Measurements from ENCODE around the gene SSU72. TPM values are rescaled to one million over a fixed set of nuclear protein-coding genes. Genes with fewer than 3 reads are reported as not detected.
"Not testable (repeated sequence)": the region's sequence is repeated elsewhere in the genome, so short reads cannot be mapped to it uniquely, and the experiment has no call there.

The SSU72 gene
- total RNA-seq, 1 experiment from 2014 or later = 130 TPM

DNA sequence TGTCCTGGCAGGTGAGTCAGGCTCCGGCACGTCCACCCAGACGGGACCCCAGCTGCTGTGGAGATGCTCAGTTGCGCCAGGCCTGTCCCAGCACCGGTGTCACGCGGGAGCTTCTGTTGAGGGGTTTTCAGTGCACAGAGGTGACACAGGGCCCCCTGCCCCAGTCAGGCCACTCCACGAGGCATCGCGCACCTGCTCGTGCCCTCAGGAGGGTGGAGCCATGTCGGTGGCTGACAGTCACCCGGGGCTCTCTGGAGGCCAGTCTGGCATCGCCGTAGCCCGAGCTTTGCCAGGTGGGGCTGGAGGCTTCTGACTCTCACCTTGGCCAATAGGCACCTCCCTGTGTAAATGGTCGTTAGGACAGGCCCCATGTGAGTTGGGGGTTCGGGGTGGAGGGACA, 45.3 kb downstream of the SSU72 start:
- DNase-seq (ENCODE audit: low spot score) = no peak

DNA sequence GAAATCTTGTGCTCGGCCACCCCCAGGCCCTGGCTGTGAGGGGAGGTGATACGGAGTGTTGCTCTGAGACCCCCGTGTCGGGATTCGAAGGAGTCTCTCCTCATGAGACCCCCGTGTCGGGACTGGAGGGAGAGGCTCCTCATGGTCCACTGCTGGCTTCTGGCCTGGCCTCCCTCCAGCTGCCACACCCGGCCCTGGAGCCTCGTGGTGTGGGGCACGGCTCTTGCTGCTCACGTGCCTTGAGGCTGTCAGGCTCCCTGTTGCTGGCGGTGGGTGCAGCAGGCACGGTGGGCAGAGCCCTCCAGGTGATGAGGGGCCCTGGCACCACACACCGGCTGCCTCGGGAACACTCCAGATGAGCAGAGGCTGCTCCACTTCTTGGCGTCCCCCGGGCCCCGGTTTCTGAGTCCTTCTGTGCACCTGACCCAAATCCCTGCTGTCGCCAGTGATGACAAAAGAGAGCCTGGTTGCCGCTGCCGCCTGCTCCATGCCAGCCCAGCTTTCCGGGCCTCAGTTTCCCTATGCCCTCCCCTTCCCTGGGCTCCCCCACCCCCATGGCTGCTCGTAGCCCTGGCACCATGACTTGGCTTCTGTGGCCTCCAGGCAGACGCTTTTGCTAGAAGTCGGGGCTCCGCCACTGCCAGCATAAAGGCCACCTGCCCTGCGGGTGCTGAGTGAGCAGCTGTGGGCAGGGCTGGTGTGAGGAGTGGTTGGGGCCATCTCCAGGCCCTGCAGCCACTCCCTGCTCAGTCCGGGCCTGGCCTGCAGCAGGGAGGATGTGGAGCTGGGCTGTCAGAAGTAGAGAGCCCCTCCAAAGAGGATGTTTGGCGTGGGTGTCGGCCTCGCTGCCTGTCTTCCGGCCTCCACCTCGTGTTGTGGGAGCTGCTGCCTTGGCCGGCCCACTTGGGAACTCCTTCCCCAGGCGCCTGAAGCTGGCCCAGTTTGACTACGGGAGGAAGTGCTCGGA, 46.1 kb downstream of the SSU72 start:
- DNase-seq (ENCODE audit: low spot score) = no peak

DNA sequence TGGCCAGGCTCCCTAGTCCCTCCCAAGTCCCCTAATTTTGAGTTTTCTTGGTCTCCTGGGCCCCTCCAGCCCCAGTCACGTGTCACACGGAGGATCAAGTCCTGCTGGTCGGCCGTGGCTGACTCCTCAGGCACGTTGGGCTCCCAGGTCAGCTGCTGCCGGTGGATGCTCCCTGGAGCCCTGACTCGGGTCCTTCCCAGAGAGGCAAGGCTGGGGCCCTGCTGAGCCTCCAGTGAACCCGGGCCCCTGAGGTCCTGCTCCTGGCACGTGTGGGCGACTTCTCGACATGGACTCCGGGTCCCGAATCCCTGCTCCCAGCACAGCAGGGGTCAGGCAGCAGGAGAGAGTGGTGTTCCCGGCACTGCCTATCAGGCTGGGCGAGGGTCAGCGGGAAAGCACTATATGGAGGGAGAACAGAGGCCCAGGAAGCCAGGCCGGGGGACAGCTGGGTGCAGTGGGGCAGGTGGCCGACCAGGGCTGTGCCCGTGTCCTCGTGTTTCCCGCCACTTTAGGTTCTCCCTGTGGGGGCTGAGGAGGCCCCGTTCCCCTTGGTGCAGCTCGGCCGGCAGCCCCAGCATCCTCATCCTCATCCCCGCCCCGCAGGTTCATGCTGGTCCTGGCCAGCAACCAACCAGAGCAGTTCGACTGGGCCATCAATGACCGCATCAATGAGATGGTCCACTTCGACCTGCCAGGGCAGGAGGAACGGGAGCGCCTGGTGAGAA, 47.4 kb downstream of the SSU72 start:
- no peak for DNase-seq (ENCODE audit: low spot score)

DNA sequence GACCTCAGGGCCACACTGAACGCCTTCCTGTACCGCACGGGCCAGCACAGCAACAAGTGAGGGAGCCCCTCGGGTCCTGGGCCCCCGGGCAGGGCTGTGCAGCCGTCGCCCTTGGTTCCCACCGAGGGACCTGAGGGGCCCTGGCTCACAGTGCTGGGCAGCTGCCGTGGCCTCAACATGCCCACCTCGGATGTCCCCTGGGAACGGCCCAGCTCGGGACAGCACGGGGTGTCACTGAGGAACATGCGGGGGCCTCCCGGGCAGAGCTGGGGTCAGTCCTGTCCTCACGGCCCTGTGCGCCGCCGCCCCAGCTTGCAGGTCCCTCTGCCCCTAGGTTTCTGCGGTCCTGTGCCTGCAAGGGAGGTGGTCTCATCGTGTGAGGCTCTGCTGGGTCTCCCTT, 48.2 kb downstream of the SSU72 start:
- DNase-seq (ENCODE audit: low spot score) = not testable (repeated sequence)

DNA sequence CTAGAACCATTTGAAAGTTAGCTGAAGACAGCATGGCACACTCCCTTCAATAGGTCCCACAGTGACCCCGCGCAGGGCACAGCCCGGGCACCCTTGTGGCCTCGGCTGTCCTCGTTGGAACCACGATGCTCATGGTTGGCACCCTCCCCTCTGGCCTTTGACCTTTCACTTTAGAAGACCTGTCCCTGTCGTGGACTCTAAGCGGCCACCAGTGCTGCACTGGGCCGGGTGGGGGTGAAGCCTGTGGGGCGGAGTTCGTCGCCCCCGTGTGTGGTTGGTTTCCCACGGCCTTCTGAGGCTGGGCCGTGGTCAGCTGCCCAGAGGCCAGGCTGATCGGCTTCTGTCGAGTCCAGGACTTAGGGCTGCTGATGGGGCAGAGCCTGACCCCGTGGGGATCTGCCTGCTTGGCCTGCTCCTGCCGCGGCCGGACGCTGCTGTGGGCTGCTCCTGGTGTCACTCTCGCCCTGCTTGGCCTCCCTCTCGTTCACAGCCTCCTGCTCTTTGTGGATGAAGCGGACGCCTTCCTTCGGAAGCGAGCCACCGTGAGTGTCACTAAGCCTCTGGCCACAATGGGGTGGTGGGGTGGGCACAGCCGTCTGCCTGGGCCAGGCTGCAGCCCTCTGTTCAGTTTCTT, 49.8 kb downstream of the SSU72 start:
- DNase-seq (ENCODE audit: low spot score) = not testable (repeated sequence)

DNA sequence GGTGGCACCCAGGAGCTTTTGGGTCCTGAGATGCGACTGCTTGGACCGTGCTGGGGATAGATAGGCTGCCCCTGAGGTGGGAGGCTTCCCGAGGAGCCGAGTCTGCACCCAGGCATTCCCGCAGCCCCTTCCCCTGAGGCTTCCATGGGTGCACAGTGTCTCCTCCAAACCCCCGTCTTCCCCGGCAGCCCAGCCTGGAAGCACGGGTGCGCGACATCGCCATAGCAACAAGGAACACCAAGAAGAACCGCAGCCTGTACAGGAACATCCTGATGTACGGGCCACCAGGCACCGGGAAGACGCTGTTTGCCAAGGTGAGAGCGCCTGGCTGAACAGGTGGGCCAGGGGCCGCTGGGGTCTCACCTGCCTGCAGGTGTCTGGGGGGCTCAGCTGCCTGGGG, 51.0 kb downstream of the SSU72 start:
- DNase-seq (ENCODE audit: low spot score) = not testable (repeated sequence)

DNA sequence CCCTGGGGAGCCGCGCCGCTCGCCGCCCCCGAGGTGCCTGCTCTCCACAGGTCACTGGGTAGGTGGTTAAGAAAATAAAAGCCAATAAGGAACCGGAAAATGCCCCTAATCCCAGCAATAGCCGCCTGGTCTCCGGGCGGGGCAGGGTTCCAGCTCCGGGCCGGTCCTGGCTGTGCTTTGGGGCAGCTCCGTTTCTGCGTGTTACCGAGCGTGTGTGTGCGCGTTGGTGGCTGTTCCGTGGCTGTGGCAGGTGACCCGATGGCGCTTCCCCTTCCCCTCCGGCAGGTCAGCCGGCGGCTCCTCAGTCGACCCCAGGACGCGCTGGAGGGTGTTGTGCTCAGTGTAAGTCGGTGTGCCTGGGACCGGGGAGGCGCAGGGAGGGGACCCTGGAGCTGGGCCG, 51.4 kb downstream of the SSU72 start:
- DNase-seq (ENCODE audit: low spot score) = not testable (repeated sequence)

DNA sequence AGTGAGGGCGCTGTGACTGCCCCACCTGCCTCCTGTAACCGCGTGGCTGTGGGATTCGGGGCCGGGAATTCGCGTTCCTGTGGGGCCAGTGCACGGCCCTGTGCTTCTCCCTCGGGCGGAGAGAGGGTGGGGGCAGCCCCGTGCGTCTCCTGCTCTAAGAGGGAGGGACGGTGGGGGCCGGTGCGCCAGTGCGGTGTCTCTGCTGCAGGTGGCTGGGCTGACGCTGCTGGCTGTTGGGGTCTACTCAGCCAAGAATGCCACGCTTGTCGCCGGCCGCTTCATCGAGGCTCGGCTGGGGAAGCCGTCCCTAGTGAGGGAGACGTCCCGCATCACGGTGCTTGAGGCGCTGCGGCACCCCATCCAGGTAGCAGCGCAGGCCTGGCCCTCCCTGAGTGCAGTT, 52.1 kb downstream of the SSU72 start:
- DNase-seq (ENCODE audit: low spot score) = not testable (repeated sequence)

DNA sequence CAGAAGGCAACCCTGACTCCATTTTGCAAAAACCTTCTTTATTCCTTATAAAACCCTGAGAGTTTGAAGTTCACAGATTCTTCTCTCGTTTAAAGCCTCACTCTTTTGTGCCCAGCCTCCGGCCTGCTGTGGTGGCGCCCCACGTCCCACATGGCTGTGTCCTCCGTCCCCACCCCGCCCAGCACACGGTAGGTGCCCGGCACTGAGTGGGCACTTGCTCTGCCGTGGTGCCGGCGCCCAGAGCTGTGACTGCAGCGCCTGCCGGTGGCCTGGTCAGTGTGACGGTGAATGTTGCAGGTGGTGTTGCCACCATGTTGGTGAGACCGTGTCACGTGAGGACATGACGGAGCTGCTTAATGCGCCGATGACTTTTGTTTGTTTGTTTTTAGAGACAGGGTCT, 53.3 kb downstream of the SSU72 start:
- DNase-seq (ENCODE audit: low spot score) = no peak

DNA sequence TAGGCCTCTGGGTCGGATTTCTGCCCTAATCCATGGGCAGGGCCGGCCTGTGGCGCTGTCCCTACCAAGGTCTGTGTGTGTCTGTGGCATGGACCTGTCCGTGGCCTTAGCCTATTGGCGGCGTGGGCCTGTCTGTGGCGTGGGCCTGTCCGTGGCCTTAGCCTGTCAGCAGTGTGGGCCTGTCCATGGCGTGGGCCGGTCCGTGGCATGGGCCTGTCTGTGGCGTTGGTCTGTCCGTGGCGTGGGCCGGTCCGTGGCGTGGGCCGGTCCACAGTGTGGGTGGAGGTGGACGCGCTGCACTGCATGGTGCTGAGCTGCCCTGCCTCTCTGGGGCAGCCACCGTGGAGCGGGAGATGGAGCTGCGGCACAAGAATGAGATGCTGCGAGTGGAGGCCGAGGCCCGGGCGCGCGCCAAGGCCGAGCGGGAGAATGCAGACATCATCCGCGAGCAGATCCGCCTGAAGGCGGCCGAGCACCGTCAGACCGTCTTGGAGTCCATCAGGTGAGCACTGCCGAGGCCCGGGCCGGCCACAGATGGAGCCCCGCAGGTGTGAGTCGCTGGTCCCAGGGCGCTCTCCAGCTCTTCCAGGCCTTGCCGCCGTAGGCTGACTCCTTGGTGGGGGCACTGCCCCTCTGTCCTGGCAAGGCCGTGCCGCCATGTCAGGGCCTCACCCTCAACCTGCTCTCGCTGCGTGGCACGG, 54.7 kb downstream of the SSU72 start:
- not testable (repeated sequence) for DNase-seq (ENCODE audit: low spot score)

DNA sequence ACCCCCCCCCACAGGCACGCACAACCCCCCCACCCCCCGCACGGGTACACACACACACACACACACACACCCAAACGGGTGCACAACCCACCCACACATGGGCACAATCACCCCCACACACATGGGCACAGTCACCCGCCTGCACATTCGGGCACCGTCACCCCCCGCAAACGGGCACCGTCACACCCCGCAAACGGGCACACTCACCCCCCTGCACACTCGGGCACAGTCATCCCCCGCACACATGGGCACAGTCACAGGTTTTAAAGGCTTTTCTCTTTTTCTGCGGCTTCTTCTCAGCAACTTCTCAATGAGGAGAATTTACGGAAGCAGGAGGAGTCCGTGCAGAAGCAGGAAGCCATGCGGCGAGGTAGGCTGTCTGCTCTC, 56.0 kb downstream of the SSU72 start:
- DNase-seq (ENCODE audit: low spot score) = not testable (repeated sequence)

DNA sequence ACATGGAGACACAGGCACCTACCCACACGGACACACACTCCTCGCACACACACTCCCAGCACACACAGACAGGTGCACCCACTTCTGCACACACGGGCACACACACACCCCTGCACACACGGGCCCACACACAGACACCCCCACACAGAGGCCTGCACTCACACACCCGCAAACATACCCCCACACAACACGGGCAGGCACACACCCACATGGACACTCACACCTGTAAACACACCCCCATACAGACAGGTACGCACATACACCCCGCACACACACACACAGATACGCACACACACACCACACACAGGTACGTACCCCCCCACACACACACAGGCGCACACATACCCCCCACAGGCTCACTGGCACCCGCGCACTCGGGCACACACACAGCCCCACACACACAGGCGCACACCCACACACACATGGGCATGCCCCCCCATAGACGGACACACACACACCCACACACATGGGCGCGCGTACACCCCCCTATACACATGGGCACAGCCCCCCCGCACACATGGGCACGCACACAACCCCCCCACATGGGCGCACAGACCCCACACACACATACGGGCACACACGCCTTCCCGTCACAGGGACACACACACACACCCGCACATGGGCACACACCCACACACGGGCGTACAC, 56.6 kb downstream of the SSU72 start:
- no peak for DNase-seq (ENCODE audit: low spot score)

DNA sequence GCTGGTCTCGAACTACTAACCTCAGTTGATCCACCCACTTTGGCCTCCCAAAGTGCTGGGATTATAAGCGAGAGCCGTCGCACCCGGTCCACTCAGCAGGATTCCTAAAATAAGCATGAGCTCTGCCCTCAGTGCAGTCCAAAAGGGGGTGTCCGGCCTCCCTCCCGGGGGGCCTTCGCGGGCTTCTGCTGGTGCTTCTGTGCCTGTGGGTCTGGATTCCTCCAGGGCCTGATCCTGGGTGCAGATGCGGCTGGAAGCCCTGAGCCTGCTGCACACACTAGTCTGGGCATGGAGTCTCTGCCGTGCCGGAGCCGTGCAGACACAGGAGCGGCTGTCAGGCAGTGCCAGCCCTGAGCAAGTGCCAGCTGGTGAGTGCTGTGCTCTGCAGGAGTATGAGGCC, 57.7 kb downstream of the SSU72 start:
- not testable (repeated sequence) for DNase-seq (ENCODE audit: low spot score)

DNA sequence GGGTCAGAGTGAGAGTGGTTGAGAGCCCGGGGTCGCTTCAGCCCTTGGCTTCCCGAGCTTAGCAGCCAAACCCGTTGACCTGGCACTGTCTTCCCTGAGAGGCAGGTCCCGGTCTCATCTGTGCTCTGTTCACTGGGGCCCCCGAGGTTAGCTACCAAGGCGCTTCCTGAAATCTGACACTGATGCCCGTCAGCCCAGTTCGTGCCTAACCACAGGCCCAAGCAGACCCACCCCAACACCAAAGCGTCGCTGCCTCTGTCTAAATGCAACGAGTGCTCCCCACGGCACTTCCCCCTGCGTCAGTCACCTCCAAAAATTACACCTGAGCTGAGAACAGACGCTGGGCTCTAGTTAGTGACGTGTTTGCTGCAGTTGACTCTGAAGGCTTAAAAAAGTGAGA, 60.3 kb downstream of the SSU72 start:
- DNase-seq (ENCODE audit: low spot score) = not testable (repeated sequence)

DNA sequence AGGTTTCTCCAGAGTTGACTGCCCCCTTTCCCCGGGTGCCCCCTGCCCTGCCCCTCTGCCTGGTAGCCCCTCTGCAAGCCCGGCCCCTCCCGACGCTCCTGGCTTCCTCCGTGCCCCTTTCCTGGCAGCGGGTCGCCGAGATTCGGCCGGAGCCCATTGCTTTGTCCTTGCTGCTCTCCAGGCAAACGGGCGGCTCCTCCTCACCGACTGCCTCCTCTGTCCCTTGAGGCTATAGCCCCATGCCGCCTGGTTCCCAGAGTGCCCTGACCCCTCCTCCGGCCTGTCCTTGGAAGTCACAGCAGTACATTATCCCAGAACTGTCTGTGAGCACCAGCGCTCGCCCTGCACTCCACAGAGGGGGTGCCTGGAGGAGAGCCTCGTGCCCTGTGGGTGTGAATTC, 61.0 kb downstream of the SSU72 start:
- not testable (repeated sequence) for DNase-seq (ENCODE audit: low spot score)

DNA sequence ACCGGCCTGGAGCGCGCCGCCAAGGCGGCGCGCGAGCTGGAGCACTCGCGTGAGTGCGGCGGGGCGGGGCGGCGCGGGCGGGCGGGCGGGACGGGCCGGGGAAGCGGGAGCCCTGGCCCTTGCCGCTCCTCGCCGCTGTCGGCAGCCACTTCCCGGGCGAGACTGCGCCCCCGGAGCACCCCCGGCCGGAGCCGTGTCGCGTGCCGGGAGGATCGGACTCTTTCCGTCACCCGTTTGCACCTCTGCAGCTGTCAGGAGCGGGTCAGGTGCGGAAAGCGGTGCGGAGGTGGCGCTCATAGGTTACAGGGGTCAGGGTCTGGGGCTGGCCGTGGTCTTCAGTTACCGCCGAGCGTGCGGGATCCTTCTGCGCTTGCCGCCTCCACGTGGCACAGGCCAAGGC, 62.2 kb downstream of the SSU72 start:
- DNase-seq (ENCODE audit: low spot score) = not testable (repeated sequence)

DNA sequence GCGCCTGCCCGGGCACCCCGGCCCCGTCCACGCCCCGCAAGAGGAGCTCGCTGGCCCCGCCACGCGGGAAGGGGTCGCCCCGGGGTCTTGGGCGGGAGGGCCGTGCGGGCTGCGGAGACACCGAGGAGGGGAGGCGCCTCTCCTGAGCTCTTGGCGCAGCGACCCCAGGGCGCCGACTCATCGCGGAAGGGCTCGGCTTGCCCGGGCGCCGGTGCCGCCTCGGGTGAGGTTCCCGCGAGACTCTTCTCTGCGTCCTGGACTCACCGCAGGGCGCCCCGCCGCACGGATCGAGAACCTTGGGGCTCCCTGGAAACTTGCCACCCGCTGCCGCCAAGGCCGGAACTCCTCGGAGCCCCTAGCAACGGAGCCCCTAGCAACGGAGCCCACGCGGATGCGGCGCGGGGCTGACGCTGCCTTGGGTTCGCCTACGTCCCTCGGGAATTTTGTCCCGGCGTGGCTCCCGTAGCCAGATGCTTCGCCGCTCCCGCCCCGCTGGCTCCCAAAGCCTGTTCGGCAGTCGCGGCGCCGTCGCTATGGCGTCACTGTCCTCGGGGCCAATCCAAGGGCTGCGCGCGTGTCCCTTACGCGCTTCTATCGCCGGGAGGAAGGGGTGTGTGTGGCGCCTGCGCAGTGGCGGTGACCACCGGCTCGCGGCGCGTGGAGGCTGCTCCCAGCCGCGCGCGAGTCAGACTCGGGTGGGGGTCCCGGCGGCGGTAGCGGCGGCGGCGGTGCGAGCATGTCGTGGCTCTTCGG, 63.0 kb downstream of the SSU72 start, which contains the start of gene ATAD3A:
ATAD3A (plus strand) TSS at position 630 of the 753 bp plus-strand sequence; CDS start at position 737, 107 bp downstream.
- peak; percentile 99 for DNase-seq (ENCODE audit: low spot score)

DNA sequence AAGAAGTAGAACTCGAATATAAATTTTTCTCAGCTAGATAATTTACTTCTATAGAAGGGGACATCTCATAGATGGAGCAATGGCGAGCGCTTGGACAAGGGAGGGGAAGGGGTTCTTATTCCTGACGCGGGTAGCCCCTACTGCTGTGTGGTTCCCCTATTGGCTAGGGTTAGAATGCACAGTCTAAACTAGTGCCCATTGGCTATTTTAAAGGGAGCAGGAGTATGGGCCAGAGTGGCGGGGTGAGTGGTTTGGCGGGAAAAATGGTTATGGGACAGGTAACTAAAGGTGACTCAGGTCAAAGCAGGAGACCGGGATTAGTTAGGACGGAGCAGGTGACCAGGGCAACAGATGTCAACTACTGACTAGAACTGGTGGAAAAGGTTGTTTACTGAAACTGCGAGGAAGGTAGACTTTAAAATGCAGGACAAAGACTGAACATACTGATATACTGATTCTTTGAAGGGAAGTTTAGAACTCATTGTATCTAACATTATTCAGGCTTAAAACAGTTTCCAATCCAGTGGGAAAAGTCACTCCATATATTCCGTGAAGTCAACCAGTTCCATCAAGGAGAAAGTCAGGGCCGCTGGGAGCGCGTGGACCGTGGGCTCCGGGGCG, 63.6 kb downstream of the SSU72 start:
- no peak for DNase-seq (ENCODE audit: low spot score)

DNA sequence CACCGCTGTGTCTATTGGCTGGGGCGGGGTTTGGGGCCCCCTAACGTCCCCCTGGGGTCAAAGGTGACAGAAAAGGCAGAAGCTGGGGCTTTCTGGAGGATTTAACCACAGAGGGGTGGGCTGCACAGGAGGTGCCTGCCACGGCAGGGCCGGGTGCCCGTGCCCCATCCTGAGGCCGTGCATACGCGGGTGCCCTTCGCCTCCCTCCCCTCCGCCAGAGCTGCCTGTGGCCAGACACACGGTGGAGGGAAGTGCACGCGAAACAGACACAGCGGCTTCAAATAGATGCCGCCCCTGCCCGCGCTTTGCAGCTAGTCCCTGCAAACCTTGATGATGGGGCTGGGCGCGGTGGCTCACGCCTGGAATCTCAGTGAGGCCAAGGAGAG, 65.2 kb downstream of the SSU72 start:
- DNase-seq (ENCODE audit: low spot score) = not testable (repeated sequence)
